ENCODE measurements around the gene LIN28A.

GRCh38 chr1:26440259-26440658, 29.6 kb downstream of the LIN28A start:
- TF ChIP-seq CTCF (IDR thresholded peaks at IDR 0.05; ENCODE audit: insufficient read depth, low read depth, low read length) (no peak), EZH2 (IDR thresholded peaks at IDR 0.05; ENCODE audit: insufficient read depth, low read length) (no peak)

Data from astrocyte (in vitro differentiated cells and primary cell).